Right hindlimb (tissue), 1 donor: ENCODE data around the gene KATNAL2.
"Not testable (repeated sequence)": the region's sequence is repeated elsewhere in the genome, so short reads cannot be mapped to it uniquely, and the experiment has no call there.

Source experiments
- DNase-seq: peaks from one replicate; pipeline ENCODE4 v3.0.0-alpha.2; 2018

KATNAL2 gene

DNA sequence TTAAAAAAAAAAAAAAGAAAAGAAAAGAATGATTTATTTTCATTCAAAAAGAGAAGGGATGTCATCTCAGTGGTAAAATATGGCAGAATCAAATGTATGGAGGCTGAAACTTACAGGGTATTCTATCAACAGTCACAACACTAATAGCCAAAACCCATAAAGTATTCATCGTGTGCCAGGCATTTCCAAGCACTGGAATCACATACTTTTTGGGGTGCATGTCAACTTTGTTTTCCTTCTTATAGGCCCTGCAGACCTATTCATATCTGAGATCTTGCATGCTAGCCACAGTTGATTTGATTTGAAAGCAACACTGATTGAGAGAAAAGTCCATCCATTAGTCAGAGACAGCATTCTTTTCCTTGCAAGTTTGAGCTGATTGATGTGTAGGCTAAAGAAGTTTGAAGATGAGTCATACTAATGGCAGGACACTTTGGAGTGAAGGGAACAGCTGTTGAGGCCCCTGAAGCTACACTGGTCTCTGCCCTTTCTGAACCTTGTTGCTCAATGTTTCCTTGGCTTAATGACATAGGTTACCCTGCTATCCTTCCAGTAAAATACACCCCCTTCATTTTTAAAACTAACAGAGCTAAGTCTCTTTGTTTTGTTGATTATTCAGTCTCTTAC, 22.0 kb downstream of the KATNAL2 start:
- DNase-seq, result peak; percentile 26

DNA sequence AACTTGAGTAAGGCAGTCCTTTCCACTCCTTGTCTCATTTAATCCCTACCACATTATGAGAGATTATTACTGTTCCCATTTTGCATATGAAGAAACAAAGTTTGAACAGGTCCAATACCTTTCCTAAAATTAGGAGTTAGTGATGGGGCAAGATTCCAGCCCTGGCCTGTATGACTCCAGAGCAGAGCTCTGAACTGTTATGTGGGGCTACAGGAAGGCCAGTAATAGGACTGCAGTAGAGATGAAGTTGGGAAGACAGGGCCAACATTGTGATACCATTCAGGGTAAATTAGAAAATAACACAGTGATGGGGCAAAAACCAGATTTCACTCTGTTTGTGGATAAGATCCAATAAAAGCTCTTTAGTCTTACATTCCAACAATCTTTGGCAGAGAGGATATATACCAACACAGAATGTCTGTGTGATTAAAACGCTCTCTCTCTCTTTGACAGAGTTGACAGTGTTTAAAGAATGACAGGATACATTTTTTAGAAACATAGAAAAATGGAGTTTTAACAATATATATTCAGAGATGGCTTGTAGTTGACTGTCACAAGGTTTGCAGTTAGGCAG, 22.7 kb downstream of the KATNAL2 start:
- DNase-seq, result no peak

- no peak for DNase-seq
These were observed 25.2 kb downstream of the KATNAL2 start for GRCh38 chr18:46942646-46943045.

- peak; percentile 92 for DNase-seq
These were observed 29.4 kb downstream of the KATNAL2 start for GRCh38 chr18:46946656-46947282.

GRCh38 chr18:46950064-46950656, 32.8 kb downstream of the KATNAL2 start:
- no peak for DNase-seq

DNA sequence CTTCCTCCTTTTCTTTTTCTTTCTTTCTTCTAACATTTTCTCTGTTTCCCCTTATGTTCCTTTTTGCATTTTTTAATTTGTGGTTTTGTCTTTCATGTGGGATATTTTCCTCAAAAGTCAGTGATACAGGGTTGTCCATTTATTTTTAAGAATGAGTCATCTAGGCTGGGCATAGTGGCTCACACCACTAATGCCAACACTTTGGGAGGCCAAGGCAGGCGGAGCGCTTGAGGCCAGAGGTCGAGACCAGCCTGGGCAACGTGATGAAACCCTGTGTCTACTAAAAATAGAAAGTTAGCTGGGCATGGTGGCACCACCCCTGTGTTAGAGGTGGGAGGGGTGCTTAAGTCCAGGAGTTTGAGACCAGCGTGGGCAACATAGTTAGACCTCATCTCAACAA, 35.8 kb downstream of the KATNAL2 start:
- no peak for DNase-seq

GRCh38 chr18:46958209-46958608, 40.8 kb downstream of the KATNAL2 start:
- no peak for DNase-seq

GRCh38 chr18:46963656-46964578, 46.5 kb downstream of the KATNAL2 start:
- DNase-seq, result not testable (repeated sequence)

- not testable (repeated sequence) for DNase-seq
These were observed 47.3 kb downstream of the KATNAL2 start for GRCh38 chr18:46964579-46965293.

- DNase-seq, result not testable (repeated sequence)
These were observed 48.9 kb downstream of the KATNAL2 start for GRCh38 chr18:46966266-46966665.

DNA sequence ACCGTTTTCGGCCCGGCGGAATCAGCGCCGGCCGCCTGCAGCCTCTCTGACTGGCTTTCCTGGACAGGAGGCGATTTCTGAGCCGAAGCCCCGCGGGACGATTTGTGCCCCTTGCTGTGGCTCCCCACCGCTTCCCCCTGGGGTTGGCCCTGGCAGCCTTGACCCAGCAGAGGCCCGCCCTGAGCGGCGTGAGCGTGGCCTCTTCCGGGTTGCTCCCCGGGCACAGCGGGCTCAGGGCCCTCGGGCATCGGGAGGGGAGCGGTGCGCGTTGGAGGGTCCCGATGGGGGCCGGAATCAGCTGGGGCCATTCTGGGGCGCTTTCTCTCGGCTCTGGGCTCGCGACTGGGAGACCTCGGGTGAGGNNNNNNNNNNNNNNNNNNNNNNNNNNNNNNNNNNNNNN, 52.1 kb downstream of the KATNAL2 start:
- DNase-seq, result not testable (repeated sequence)

DNA sequence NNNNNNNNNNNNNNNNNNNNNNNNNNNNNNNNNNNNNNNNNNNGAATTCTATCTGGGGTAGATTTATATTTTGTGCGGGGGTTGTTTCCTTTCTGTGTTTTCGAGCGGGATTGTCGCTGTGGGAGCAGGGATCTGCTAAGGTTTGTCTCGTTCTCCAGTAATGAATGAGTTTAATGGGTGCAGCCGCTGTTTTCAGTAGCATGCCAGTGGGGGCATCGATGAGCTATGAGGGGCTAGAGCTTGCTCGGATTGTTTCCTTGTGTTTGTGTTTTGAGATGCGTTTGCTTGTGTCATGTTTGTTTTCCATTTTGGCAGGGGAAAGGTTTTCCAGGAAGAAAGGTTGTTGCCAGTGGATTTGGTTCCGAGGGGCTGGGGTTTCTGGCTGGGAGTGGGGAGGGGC, 102.5 kb downstream of the KATNAL2 start:
- not testable (repeated sequence) for DNase-seq

- not testable (repeated sequence) for DNase-seq
These were observed 103.4 kb downstream of the KATNAL2 start for GRCh38 chr18:47020757-47021156.

DNA sequence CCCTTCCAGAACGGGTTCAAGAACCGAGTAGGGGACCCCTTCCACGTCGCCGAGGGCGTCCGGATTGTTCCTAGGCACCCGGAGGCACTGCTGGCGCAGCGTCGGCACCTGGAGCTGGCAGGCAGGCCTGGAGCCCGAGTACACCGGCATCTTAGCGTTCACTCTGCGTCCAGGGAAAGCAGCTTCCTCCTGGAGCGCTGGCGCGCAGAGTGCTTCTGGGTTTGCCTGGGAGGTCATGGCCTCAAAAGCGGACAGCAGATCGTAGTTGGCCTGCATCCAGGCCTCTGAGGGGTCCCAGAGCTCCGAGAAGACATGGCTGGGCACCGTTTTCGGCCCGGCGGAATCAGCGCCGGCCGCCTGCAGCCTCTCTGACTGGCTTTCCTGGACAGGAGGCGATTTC, 105.4 kb downstream of the KATNAL2 start:
- DNase-seq, result not testable (repeated sequence)

GRCh38 chr18:47023769-47024465, 106.5 kb downstream of the KATNAL2 start:
- DNase-seq, result not testable (repeated sequence)

DNA sequence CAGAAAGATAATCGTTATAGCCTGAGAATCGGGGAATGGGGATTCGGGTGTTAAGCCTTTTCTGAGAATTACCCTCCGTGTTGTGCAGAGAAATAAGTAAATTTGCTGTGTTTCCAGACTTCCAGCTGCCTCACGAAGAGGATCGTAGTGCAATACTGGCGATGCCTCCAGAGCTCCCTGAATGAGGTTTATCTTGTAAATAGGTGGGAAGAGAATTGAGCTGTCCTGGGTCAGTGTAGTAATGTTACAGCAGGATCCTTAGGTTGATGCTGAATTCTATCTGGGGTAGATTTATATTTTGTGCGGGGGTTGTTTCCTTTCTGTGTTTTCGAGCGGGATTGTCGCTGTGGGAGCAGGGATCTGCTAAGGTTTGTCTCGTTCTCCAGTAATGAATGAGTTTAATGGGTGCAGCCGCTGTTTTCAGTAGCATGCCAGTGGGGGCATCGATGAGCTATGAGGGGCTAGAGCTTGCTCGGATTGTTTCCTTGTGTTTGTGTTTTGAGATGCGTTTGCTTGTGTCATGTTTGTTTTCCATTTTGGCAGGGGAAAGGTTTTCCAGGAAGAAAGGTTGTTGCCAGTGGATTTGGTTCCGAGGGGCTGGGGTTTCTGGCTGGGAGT, 108.3 kb downstream of the KATNAL2 start:
- not testable (repeated sequence) for DNase-seq

DNA sequence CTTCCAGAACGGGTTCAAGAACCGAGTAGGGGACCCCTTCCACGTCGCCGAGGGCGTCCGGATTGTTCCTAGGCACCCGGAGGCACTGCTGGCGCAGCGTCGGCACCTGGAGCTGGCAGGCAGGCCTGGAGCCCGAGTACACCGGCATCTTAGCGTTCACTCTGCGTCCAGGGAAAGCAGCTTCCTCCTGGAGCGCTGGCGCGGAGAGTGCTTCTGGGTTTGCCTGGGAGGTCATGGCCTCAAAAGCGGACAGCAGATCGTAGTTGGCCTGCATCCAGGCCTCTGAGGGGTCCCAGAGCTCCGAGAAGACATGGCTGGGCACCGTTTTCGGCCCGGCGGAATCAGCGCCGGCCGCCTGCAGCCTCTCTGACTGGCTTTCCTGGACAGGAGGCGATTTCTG, 111.3 kb downstream of the KATNAL2 start:
- DNase-seq, result not testable (repeated sequence)

DNA sequence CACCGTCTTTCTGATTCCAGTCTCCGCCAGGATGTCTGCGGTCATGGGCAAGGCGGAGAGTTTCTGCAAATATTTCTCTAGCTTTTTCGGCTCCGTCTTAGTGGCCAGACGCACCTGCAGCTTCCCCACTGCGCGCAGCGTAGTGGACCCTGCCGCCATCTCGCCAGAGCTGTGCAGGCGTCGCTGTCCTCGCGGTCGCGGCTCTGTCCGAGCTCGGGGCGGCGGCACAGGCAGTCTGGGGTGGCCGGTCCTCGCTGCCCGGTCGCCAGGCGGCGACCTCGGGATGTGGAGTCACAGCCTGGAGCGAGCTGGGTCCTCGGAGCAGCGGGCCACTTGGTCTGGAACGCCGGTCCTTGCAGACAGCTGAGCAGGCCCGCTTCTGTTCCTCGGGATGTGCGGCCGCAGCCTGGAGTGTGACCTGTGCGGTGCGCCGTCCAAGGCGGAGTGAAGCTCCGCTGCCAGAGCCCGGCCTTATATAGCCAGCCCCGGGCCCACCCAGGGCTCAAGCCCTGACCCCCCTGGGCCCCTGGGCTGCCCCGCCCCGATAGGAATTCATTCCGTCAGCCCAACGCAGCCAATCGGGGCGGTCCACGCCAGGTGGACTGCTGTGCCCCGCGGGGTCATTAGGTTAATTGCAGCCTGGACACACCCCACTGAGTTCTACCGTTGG, 112.4 kb downstream of the KATNAL2 start:
- not testable (repeated sequence) for DNase-seq

- DNase-seq, result not testable (repeated sequence)
These were observed 113.5 kb downstream of the KATNAL2 start for GRCh38 chr18:47030887-47031286.

GRCh38 chr18:47032945-47033344, 115.5 kb downstream of the KATNAL2 start:
- no peak for DNase-seq
